Neural cell (in vitro differentiated cells): ENCODE data around the gene SYNE3. TPM values are rescaled to one million over a fixed set of nuclear protein-coding genes. Genes with fewer than 3 reads are reported as not detected.

Source experiments
- H2AFZ ChIP-seq: fragments of 200-600, 300-800 bp; sonication (generic), shearing (Covaris generic); 2 replicates; pipeline ENCODE4 v1.6.0; 2014; ENCODE audit warnings: low read depth, mild to moderate bottlenecking, antibody characterized with exemption, low read length, moderate library complexity
- H3F3A ChIP-seq: fragments of 200-600 bp; shearing (Covaris generic); 2 replicates; pipeline ENCODE4 v1.6.1; 2016; ENCODE audit warnings: mild to moderate bottlenecking, moderate library complexity, mixed read lengths, antibody characterized with exemption, low read length; ENCODE audit not compliant: insufficient read depth, poor library complexity, severe bottlenecking
- H3K27ac ChIP-seq: fragments of 200-600, 300-800 bp; sonication (generic), shearing (Covaris generic); 2 replicates; pipeline ENCODE4 v1.5.1; 2014; ENCODE audit warnings: mild to moderate bottlenecking, low read length, moderate library complexity
- H3K27me3 ChIP-seq: fragments of 300-800, 200-600 bp; sonication (generic), shearing (Covaris generic); 2 replicates; pipeline ENCODE4 v1.6.0; 2014; ENCODE audit warnings: mild to moderate bottlenecking, low read depth, low read length, moderate library complexity; ENCODE audit not compliant: insufficient read depth
- H3K36me3 ChIP-seq: fragments of 300-800, 200-600 bp; sonication (generic), shearing (Covaris generic); 2 replicates; pipeline ENCODE4 v1.5.1; 2014; ENCODE audit warnings: mild to moderate bottlenecking, antibody characterized with exemption, low read length, moderate library complexity; ENCODE audit not compliant: insufficient read depth
- H3K4me2 ChIP-seq: fragments of 300-800, 200-600 bp; sonication (generic), shearing (Covaris generic); 2 replicates; pipeline ENCODE4 v1.6.0; 2014; ENCODE audit warnings: mild to moderate bottlenecking, low read length
- H3K4me3 ChIP-seq: fragments of 300-800, 200-600 bp; sonication (generic), shearing (Covaris generic); 2 replicates; pipeline ENCODE4 v1.5.1; 2014; ENCODE audit warnings: mild to moderate bottlenecking, low read length, moderate library complexity
- H3K79me2 ChIP-seq: fragments of 200-600 bp; shearing (Covaris generic); replicated peaks from 2 replicates; pipeline ENCODE4 v1.6.0; 2014; ENCODE audit warnings: mild to moderate bottlenecking, low read length, moderate library complexity; ENCODE audit not compliant: insufficient read depth
- H3K9ac ChIP-seq: fragments of 300-800, 200-600 bp; sonication (generic), shearing (Covaris generic); 2 replicates; pipeline ENCODE4 v1.6.1; 2016; ENCODE audit warnings: mild to moderate bottlenecking, low read length, mixed read lengths
- H3K9me2 ChIP-seq: fragments of 200-600 bp; shearing (Covaris generic); 2 replicates; pipeline ENCODE4 v1.6.1; 2016; ENCODE audit warnings: mild to moderate bottlenecking, low read length, mixed read lengths; ENCODE audit not compliant: insufficient read depth
- H3K9me3 ChIP-seq: fragments of 200-600, 300-800 bp; sonication (generic), shearing (Covaris generic); 2 replicates; pipeline ENCODE4 v1.6.1; 2016; ENCODE audit warnings: mild to moderate bottlenecking, mixed run types, low read length, moderate library complexity, mixed read lengths
- H4K20me1 ChIP-seq: fragments of 200-600 bp; shearing (Covaris generic); 2 replicates; pipeline ENCODE4 v1.6.1; 2016; ENCODE audit warnings: mild to moderate bottlenecking, mixed run types; ENCODE audit not compliant: insufficient read depth
- EP300 ChIP-seq: fragments of 450-650 bp; conservative IDR thresholded peaks from 2 replicates; pipeline ENCODE4 v1.6.1; 2014; ENCODE audit warnings: antibody characterized with exemption, mild to moderate bottlenecking, moderate library complexity; ENCODE audit not compliant: poor library complexity, severe bottlenecking
- EZH2 ChIP-seq: fragments of 200-600, 300-800 bp; shearing (Covaris generic), sonication (generic); IDR thresholded peaks from 2 replicates; pipeline ENCODE4 v1.6.1; 2014; ENCODE audit warnings: antibody characterized with exemption, low read length, borderline replicate concordance, mild to moderate bottlenecking; ENCODE audit not compliant: insufficient read depth, poor library complexity, severe bottlenecking
- MXI1 ChIP-seq: fragments of 450-650 bp; conservative IDR thresholded peaks from 2 replicates; pipeline ENCODE4 v1.6.1; 2014; ENCODE audit warnings: antibody characterized with exemption, mild to moderate bottlenecking; ENCODE audit not compliant: poor library complexity, severe bottlenecking
- POLR2AphosphoS5 ChIP-seq: IDR thresholded peaks from 2 replicates; pipeline ENCODE4 v1.6.1; 2012
- RAD21 ChIP-seq: fragments of 450-650 bp; conservative IDR thresholded peaks from 2 replicates; pipeline ENCODE4 v1.6.1; 2014; ENCODE audit warnings: antibody characterized with exemption, mild to moderate bottlenecking, moderate library complexity
- SMC3 ChIP-seq: fragments of 450-650 bp; conservative IDR thresholded peaks from 2 replicates; pipeline ENCODE4 v1.6.1; 2014; ENCODE audit warnings: antibody characterized with exemption, mild to moderate bottlenecking, moderate library complexity; ENCODE audit not compliant: poor library complexity
- TAF1 ChIP-seq: IDR thresholded peaks from 2 replicates; pipeline ENCODE4 v1.6.1; 2012; ENCODE audit warnings: low read depth
- polyA plus RNA-seq: library from polyadenylated mRNA; depleted of rRNA; stranded (reverse); fragments of >200 nt; gene quantifications from 2 replicates; pipeline ENCODE4 v1.2.3, GENCODE V29; 2014
- TF ChIP-seq, protein P1 (sequence below): IDR thresholded peaks from 2 replicates; pipeline ENCODE4 v1.6.1; 2012; ENCODE audit warnings: borderline replicate concordance
- TF ChIP-seq, protein P2 (sequence below): fragments of 450-650 bp; IDR thresholded peaks from 2 replicates; pipeline ENCODE4 v1.5.1; 2014; ENCODE audit warnings: antibody characterized with exemption, mild to moderate bottlenecking, moderate library complexity; ENCODE audit not compliant: poor library complexity, severe bottlenecking

SYNE3 gene
- polyA plus RNA-seq, 1 donor from 2014 or later: 0.35 TPM

- Histone ChIP-seq H3K27ac (no peak overlapping the region), H3K9me2 (no peaks in the 10 kb centered on the region), H3K79me2 (peaks cover 83% of the 10 kb centered on the region), H3K36me3 (no peaks in the 10 kb centered on the region), H3K4me3 (peak overlapping the region; percentile 90), H3K4me2 (peak overlapping the region; percentile 74), H3K9ac (no peak overlapping the region), H4K20me1 (no peaks in the 10 kb centered on the region), H3F3A (peaks cover 4% of the 10 kb centered on the region), H3K27me3 (no peaks in the 10 kb centered on the region), H2AFZ (no peak overlapping the region), H3K9me3 (no peaks in the 10 kb centered on the region)
- TF ChIP-seq, protein P1, sequence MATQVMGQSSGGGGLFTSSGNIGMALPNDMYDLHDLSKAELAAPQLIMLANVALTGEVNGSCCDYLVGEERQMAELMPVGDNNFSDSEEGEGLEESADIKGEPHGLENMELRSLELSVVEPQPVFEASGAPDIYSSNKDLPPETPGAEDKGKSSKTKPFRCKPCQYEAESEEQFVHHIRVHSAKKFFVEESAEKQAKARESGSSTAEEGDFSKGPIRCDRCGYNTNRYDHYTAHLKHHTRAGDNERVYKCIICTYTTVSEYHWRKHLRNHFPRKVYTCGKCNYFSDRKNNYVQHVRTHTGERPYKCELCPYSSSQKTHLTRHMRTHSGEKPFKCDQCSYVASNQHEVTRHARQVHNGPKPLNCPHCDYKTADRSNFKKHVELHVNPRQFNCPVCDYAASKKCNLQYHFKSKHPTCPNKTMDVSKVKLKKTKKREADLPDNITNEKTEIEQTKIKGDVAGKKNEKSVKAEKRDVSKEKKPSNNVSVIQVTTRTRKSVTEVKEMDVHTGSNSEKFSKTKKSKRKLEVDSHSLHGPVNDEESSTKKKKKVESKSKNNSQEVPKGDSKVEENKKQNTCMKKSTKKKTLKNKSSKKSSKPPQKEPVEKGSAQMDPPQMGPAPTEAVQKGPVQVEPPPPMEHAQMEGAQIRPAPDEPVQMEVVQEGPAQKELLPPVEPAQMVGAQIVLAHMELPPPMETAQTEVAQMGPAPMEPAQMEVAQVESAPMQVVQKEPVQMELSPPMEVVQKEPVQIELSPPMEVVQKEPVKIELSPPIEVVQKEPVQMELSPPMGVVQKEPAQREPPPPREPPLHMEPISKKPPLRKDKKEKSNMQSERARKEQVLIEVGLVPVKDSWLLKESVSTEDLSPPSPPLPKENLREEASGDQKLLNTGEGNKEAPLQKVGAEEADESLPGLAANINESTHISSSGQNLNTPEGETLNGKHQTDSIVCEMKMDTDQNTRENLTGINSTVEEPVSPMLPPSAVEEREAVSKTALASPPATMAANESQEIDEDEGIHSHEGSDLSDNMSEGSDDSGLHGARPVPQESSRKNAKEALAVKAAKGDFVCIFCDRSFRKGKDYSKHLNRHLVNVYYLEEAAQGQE: no peak
- no peak for TF ChIP-seq SMC3
- no peak for TF ChIP-seq TAF1
- TF ChIP-seq EZH2: no peak
- no peak for TF ChIP-seq EP300
- TF ChIP-seq POLR2AphosphoS5: no peak
- TF ChIP-seq, protein P2, sequence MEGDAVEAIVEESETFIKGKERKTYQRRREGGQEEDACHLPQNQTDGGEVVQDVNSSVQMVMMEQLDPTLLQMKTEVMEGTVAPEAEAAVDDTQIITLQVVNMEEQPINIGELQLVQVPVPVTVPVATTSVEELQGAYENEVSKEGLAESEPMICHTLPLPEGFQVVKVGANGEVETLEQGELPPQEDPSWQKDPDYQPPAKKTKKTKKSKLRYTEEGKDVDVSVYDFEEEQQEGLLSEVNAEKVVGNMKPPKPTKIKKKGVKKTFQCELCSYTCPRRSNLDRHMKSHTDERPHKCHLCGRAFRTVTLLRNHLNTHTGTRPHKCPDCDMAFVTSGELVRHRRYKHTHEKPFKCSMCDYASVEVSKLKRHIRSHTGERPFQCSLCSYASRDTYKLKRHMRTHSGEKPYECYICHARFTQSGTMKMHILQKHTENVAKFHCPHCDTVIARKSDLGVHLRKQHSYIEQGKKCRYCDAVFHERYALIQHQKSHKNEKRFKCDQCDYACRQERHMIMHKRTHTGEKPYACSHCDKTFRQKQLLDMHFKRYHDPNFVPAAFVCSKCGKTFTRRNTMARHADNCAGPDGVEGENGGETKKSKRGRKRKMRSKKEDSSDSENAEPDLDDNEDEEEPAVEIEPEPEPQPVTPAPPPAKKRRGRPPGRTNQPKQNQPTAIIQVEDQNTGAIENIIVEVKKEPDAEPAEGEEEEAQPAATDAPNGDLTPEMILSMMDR: no peak
- TF ChIP-seq MXI1: no peak
- no peak for TF ChIP-seq RAD21
These were observed 20.2 kb upstream of the SYNE3 start for GRCh38 chr14:95536671-95537070.

DNA sequence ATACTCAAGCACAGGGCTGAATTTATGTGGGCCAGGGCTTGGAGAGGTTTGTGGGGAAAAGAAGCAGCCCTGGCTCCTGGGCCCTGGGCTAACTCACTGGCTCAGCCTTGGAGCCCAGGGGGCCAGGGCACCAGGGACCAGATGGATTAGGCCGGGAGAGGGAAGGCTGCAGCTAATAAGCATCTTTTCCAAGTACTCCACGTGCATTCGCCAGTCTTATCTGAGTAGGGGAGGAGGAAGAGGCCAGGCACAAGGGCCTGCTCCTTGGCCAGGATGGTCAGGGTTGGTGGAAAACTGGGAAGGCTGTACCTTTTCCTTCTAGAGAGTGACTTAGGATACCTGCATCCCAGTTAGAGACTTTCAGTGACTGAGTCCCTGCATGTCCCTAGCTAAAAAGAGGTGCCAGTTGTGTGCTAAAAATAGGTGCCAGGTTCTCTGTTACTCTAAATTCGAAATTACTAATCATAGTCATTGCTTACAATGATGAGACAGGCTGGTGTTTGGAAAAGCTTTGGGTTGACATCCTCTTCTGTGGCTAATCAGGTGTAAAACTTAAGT is 19.7 kb upstream of the SYNE3 start:
- no peaks in the 10 kb centered on the region for H4K20me1 ChIP-seq

More for the DNA sequence above, 19.7 kb upstream of the SYNE3 start:
- H3K36me3 ChIP-seq: no peaks in the 10 kb centered on the region
- peak overlapping the region; percentile 51 for H3K27ac ChIP-seq
- H3K27me3 ChIP-seq: no peaks in the 10 kb centered on the region
- no peaks in the 10 kb centered on the region for H3K9me2 ChIP-seq
- H3K9ac ChIP-seq: peak overlapping the region; percentile 74
- peaks cover 83% of the 10 kb centered on the region for H3K79me2 ChIP-seq
- TF ChIP-seq SMC3 (no peak), POLR2AphosphoS5 (no peak), EZH2 (no peak), MXI1 (no peak), EP300 (no peak), TAF1 (no peak), RAD21 (no peak)
- TF ChIP-seq, protein P2: no peak
- TF ChIP-seq, protein P1: no peak
- H3K4me2 ChIP-seq: peak overlapping the region; percentile 74
- peak overlapping the region; percentile 90 for H3K4me3 ChIP-seq
- peaks cover 4% of the 10 kb centered on the region for H3F3A ChIP-seq
- no peak overlapping the region for H2AFZ ChIP-seq
- H3K9me3 ChIP-seq: no peaks in the 10 kb centered on the region
